Measurements from ENCODE around the gene TCAF1. TPM values are rescaled to one million over a fixed set of nuclear protein-coding genes. Genes with fewer than 3 reads are reported as not detected.
A peak's percentile ranks its signal among the peaks of the same experiment; 100 is the strongest.
"Not testable (repeated sequence)": the region's sequence is repeated elsewhere in the genome, so short reads cannot be mapped to it uniquely, and the experiment has no call there.

The TCAF1 gene
- total RNA-seq, 1 donor from 2014 or later, result 12.6 TPM

DNA sequence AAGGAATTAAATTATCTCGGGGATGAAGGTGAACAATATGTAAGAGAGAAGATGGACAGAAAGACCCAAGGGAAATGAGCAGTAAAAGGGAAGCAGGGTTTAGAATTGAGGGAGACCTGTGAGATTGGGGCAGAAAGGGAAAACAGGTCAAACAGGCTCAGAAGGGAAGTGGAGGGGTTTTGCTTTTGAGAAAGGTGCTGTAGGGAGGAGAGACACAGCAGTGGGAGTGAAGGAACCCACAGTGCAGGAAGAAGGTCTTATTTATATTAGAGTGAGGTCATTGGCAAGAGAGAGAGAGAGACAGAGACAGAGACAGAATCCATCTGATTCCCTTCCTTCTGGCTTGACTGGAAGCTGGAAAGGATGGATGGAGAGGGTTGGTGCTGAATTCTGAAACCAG, 3.5 kb upstream of the TCAF1 start:
- no peak for ATAC-seq

DNA sequence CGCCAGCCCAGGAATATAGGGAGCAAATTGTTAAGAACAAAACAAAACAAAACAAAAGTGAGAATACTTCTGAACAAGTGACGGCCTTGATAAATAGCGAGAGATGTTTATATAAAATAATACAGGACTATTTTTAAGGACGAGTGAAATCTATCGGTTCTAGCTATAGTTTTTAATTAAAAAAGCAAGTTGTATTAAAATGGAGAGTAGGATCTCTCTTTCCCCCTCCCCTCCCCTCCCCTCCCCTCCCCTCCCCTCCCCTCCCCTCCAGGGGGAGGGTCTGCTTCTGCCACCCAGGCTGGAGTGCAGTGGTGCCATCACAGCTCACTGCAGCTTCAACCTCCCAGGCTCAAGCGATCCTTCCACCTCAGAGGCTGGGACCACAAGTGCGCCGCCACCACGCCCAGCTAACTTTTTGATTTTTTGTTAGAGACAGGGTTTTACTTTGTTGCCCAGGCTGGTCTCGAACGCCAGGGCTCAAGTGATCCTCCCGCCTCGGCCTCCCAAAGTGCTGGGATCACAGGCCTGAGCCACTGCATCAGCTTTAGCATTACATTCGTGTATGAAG, 440 bp upstream of the TCAF1 start:
- no peak for ATAC-seq

DNA sequence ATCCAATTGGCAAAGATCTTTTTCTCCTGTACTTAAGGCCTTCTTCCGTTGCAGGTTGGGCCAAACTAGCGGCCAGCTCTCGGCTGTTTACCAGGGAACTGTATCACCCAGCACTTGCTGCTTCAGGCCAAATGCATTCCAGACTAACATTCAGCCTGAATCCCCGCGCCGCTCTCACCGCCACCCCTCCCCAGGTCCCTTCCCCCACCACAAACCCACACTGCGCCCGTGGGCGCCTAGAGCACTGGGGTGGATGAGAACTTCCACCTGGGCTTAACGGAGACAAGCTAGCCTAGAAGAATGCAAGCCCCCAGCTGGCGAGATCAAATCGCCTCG, 676 bp downstream of the TCAF1 start:
- ATAC-seq, result peak; percentile 12

DNA sequence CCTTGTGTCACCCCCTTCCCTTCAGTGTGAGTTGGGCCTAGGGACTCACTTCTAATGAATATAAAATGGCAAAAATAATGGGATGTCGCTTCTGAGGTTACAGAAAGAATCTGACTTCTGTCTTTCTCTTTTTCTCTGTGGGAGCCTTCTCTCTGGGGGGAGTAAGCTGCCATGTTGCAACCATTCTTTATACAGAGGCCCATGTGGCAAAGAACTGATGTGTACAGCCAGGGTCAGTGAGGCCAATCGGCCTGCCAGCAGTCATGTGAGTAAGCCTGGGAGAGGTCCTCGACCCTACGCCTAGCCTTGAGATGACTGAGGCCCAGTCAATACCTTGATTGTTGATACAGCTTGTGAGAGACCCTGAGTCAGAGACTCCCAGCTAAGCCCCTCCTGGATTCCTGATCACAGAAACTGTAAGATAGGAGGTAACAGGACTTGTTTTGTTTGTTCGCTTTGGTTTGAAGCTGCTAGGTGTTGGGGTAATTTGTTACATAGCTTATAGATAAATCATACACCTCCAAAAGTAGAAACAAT, 1.7 kb downstream of the TCAF1 start:
- ATAC-seq, result no peak

DNA sequence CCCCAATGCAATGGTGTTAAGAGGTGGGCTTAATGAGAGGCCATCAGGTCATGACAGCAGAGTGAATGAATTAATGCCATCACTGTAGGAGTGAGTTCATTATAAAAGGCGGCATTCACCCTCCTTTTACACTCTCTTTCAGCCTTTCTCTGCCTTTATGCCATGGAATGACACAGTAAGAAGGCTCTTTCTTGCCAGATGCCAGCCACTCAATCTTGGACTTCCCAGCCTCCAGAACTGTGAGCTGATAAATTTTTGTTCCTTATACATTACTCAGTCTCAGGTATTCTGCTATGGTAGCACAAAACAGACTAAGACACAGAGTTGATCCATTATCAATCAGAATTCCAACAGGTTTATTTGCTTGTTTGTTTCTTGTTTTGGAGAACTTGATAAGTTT, 3.2 kb downstream of the TCAF1 start:
- no peak for ATAC-seq

DNA sequence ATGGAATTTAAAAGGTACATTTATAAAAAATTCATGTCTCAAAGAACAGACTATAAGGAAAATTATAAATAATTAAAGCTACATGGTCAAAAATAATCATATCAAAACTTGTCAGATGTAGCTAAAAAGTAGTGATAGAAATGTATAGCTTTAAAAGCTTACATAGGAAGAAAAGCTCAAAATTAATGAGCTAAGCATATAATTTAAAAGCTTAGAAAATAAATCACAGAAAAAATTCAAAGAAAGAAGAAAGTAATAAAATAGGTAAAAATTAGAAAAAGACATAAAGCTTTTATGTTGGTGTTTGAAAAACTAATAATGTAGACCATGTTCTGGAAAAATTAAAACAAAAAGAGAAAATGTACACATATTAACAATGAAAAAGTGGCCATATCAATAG, 5.3 kb downstream of the TCAF1 start:
- no peak for ATAC-seq

DNA sequence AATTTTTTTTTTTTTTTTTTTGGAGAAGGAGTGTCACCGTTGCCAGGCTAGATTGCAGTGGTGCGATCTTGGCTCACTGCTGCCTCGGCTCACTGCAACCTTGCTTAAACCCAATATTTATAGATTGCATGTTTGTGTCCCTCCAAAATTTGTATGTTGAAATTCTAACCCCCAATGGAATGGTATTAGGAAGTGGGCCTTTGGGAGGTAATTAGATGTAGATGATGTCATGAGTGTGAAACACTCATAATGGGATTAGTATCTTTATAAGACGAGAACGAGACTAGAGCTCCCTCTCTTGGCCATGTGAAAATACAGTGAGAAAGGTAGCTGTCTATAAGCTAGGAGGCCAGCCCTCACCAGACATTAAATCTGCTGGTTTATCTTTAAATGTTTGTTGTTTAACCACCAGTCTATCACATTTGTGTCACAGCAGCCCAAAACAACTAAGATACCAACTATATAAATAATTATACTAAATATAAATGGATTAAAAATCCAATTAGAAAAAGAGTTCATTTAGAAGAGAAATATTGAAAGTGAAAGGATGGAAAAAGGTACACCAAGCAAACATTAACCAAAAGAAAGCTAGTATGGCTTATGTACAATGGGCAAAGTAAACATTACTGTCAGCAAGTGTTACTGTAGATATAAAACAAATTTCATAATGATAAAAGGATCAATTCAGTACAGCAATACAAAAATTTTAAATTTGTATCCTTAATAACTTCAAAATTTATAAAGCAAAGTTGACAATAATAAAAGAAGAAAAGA, 9.3 kb downstream of the TCAF1 start:
- peak; percentile 51 for ATAC-seq

DNA sequence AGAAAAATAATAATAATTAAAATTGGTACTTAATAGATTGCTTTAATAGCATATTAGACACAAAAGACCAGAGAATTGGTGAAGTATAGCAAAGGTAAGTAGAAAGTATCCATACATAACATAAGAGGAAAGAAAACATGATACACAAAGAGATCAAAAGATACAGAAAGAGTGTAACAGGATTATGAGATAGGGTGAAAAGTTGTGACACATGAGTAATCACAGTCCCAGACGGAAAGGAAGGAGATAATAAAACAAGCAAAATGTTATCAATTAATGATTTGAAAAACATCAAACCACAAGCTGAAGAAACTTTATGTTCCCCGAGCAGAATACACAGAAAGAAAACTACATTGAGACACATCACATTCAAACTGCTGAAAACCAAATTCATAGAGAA, 10.5 kb downstream of the TCAF1 start:
- no peak for ATAC-seq

DNA sequence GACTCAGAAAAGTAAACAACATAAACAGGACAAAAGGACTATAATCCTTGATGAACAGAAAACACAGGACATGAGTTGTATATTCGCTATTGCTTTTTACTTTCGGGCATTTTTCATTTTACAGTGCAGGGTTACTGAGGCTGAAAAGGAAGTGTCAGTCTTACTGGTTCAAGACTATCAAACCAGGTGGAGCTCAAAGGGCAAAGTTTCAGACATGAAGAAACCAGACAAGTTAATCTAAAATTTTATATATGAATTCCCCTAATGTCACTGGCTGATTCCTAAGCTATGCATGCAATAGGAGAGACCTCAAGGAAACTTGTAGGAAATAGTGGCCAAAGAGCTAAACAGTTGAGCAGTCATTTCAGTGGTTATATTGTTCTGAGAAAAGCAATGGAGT, 11.4 kb downstream of the TCAF1 start:
- ATAC-seq, result no peak

DNA sequence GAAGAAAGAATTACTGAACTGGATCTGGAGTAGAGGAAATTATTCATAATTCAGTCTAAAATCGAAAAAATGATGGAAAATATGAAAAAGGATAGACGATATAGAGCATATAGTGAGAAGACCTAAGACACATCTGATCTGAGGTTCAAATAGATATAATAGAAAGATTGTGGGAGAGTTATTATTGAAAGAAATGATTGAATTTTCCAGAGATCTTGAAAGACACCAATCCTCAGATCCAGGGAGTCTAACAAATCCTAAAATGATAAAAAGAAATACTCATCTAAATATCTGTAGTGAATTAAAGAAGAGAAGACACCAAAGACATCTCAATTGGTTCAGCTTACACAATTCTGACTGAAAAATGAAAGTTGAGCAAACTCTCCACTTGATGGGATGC, 12.9 kb downstream of the TCAF1 start:
- no peak for ATAC-seq

DNA sequence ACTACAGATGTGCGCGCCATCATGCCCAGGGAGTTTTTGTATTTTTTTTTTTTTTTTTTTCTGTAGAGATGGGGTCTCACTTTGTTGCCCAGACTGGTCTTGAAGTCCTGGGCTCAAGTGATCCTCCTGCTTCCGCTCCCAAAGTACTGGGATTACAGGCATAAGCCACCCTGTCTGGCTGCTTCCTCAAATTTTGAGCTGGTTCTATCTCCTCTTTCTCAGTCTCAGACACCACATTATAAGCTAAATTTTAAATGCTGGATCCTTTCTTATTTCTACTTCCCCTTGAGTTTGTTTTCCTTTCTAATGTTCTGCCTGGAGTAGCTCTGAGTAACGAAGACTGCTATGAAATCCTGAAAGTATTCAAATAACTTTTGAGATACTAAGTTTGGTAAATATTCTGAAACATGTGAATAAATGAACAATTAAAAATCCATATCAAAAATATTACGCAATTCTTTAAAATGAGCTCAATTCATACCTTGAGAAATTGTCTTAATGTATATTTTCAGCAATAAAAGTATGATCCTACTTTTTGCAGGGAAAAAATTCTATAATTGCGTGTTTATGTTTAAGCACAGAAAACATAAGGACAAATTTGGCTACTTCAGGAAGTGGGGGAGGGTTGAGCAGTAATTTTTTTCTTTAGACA, 15.0 kb downstream of the TCAF1 start:
- no peak for ATAC-seq

DNA sequence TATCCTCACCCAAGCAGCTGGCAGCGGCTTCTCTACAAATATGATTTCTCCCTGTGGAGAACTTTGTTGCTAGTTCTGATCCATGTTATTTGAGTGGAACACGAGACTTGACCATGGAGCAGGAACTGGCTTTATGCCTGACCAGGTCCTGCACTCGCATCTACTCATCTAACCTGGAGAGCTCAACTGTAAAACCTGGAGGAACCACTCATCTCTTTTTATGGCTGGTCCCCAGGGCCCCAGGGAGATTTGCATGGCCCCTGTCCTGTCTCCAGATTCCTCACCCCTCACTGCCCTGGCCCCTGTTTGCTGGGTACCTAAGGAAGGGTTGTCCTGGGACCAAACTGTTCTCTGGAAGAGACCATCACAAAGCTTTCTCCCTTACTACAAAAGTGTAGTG, 16.0 kb downstream of the TCAF1 start:
- no peak for ATAC-seq

DNA sequence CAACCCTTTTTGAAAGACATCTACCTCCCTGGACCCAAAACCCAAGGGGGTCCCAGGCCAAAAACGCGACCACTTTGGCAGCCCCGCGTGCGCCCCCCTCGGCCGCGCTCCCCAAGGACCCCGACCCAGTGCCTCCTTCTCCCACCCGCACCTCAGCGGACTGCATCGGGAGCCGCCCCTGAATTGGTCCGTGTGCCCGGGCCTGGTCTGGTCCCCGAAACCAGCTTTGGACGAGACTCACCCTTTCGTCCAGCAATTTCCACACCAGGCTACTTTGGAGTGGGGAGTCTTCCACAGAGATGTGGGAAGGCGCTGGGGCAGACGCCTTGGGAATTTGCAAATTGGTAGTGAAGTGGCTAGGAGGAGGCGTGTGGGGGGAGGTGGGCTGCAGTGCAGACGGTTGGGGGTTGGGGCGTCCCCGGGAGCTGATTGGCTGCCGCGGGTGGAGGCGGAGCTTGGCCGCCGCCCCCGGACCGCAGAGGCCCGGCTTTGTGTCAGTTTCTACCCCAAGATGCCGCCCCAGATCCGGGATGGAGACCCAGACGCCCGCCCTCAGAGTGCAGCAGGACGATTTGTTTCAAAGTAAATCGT, 16.9 kb downstream of the TCAF1 start:
- ATAC-seq, result peak; percentile 29

DNA sequence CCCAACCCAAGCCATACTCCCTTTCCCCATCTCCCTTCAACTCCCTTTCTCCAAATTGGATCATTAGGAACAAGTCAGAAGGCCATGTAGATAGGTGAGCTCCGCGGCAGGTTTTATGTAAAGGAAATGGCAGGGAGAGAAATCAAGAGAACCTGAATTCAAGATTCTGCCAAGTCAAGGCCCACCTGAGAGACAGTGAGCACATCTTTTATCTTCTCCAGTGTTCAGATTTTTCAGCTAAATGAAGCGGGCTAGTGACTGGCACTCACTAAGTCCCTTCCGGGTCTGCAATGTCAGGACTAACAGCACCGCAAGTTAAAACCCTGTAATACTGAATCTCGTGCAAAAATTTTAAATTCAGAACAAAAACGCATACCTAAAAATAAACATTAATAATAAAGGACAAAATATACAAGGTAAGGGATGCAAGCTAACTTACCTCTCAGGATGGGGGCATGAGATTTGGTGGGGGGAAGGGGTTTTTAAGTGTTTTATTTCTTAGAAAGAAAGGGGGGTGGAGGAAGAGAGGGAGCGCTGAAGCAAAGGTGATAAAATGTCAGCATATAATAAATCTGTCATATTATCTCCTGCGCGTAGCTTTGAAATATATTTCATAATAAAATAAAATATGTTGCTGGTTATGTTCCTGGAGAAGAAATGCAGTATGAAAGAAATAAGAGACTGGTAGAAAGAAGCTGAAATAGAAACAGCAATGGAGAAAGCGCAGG, 17.6 kb downstream of the TCAF1 start:
- no peak for ATAC-seq

DNA sequence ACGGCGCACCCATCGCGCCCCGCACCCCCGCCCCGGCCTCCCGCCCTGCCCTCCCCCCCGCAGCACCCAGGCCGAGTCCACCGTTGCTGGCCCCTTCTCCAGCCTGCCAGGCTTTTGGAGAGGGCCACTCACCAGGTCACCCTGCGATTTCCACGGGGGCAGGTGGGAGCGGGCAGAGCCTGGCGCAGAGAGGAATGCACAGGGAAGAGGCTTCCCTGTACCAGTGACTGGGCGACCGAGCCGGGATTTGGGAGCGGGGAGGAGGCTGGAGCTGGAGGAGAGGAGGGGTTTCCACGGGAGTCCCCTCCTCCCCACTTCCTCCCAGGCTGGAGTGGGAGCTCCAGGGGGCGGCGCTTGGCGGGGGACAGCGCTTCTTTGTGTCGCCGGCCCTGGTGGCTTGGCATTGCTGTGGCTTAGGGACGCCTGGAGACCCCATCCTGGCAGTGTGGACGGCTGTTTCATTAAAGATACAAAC, 19.3 kb downstream of the TCAF1 start:
- peak; percentile 49 for ATAC-seq

DNA sequence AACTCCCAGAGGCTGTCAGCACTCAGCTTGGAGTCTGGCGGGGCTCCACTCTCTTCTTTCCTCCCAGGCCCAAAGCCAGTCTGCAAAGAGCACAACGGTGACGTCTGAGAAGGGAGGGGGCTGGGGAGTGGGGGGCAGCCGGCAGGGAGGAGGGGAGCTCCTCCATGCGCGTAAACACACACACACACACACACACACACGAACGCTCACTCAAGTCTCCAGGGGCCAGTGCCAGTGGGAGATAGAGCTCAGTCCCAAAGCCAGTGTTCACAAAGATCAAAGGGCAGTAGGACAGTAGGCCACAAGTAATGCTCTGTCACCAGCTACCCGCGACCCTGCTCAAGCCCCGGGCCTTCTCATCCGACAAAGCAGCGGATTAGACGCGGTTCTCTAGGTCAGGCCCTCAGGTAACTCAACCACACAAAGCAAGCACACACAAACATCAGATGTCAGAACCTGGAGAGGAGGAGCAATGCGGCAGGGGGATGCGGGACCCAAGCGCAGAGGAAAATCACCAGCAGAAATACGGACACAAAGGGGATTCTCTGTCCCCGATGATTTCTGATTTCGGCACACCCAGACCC, 19.9 kb downstream of the TCAF1 start:
- ATAC-seq, result no peak

DNA sequence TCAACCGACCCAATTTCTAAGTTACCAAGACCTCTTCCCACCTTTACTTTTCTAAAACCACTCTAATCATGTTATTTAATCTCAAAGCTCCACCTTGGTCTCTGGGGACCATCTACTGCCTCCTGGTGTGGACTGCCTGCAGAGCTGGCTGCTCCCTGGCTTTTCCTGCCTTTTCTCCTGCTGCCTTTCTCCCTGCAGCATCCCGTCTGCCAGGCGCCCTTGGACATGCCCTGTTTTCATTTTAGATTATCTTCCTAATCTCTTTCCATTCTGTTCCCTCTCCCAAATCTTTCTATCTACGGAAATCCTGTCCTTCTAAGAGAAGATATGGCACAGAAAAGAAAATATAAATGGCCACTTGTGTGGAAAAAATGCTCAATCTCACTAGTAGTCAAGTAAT, 23.1 kb downstream of the TCAF1 start:
- ATAC-seq, result no peak

DNA sequence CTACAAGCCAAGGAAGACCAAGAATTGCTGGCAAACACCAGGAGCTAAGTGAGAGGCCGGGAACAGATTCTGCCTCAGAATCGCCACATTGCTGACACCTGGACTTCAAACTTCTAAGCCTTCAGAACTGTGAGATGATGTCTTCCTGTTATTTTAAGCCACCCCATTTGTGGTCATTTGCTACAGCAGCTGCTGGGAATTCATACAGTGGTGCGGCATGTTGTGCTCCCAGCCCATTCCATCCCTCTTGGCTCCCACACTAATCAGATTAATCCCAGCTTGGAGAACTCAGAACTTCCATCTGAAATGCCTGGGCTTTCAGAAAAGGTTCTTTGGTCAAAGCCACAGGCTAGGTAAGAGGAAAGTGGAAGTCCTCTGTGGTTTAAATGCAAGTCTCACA, 24.9 kb downstream of the TCAF1 start:
- no peak for ATAC-seq

DNA sequence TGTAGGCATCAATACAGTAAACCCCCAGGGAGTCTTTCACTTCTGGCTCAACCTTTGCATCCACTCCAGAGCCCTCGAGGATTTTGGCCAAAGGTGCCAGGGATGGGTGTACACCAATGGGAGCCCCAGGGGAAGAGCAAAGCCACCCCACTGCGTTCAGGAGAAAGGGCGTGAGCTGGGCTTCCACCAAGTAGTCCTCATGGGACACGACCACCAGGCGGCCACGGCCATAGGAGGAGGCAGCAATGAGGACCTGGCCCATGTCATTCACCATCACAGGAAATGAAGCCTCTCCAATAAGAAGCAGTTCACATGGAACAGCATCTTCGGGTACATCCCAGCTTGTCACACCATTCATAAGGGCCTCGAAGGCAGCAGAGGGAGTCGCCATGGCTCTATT, 25.8 kb downstream of the TCAF1 start:
- no peak for ATAC-seq

DNA sequence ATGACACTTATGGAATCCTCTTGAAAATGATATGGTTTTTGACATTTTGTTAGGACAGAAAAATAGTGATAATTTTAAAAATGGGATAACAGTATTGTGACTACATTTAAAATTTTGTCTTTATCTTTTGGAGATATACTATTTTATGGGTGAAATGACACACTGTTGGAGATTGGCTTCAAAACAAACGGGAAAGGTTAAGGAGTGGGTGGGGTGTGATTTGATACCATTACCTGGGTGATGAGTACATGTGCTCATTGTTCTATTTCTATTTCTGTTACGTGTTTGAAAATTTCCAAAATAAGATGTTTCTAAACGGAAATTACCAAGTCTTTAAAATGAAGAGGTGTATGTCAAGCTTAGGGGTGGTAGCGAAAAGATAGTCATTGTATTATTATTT, 28.7 kb downstream of the TCAF1 start:
- ATAC-seq, result not testable (repeated sequence)

DNA sequence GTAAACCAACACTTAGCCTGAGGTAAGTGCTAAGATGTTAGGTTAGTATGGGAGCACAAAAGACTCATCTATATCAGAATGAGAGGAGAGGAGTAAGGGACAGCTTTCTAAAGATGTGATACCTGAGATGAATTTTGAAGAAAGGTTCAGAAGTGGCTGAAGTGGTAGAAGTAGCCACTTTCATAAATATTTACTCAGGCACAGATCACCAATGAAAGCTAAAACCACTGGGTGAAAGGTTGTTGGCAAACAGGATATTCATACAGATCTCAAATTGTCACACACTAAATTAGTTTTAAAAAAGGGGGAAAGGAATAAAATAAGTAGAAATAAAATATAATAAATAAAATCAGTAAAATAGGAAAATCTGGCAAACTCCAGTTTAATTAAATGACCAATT, 30.4 kb downstream of the TCAF1 start:
- ATAC-seq, result not testable (repeated sequence)

DNA sequence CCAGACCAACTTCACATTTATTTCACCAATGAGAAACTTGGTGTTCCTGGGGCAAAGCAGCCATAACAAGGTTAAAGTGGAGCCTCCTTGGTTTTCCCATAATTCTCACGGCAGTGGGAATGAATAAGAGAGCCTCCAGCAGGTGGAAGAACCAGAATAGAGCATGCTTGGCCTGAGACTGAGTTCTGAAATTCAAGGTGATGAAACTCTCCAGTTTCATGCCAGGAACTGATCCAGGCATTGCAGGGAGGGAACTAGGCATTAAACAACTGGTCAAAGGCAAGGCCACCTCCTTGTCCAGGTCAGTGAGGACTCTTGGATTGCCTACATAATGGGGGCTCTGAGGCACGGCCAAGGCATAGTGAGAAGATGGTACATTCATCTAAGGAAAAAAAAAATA, 44.0 kb downstream of the TCAF1 start:
- not testable (repeated sequence) for ATAC-seq

All from esophagus mucosa (tissue), 1 donor.